Psoas muscle (tissue), 8 donors: ENCODE data around the gene ST3GAL4. TPM values are rescaled to one million over a fixed set of nuclear protein-coding genes. Genes with fewer than 3 reads are reported as not detected.

Source experiments
- ATAC-seq, 4 donors: fragments of 200-7000 bp; cut with Tn5 transposase; one replicate each; pipeline ENCODE4 v1.9.1; 2020; ENCODE audit warnings: moderate library complexity in 3 of 4, mild to moderate bottlenecking in 2 of 4
- DNase-seq, 2 donors: peaks; one replicate each; pipeline ENCODE4 v3.0.0-alpha.2; 2020
- H3K27ac ChIP-seq: fragments of 200-600 bp; one replicate; pipeline ENCODE4 v1.8.0; 2022
- H3K27me3 ChIP-seq, 3 donors: fragments of 200-600 bp in 1 of 3; one replicate each; pipeline versions ENCODE4 v1.6.1 to v1.8.0; 2013 to 2022; ENCODE audit warnings: low read length in 2 of 3, mild to moderate bottlenecking in 2 of 3, moderate library complexity in 1 of 3; ENCODE audit not compliant: insufficient read depth in 3 of 3
- H3K36me3 ChIP-seq, 2 donors: fragments of 200-600 bp in 1 of 2; one replicate each; pipeline versions ENCODE4 v1.6.1 to v1.8.0; 2013 to 2022; ENCODE audit warnings: low read depth in 1 of 2, mild to moderate bottlenecking in 1 of 2, moderate library complexity in 1 of 2; ENCODE audit not compliant: insufficient read depth in 1 of 2
- H3K4me1 ChIP-seq: fragments of 200-600 bp; one replicate; pipeline ENCODE4 v1.8.0; 2022
- H3K4me3 ChIP-seq: fragments of 200-600 bp; one replicate; pipeline ENCODE4 v1.8.0; 2022; ENCODE audit warnings: mild to moderate bottlenecking
- H3K9me3 ChIP-seq: fragments of 200-600 bp; one replicate; pipeline ENCODE4 v1.8.0; 2022
- CTCF ChIP-seq: fragments of 200-600 bp; IDR thresholded peaks from one replicate; pipeline ENCODE4 v1.8.0; 2022; ENCODE audit warnings: antibody characterized with exemption
- WGBS, 3 donors: extraction: QIAGEN DNeasy Blood & Tissue Kit; methylation state at CpG; one replicate each; pipeline versions ENCODE4 v1.1.6 to v1.1.7; 2013; 5-methylcytosine and 5-hydroxymethylcytosine counted together
- intact Hi-C, 2 donors: fragments of 100-400 bp; cut with DNase I; formaldehyde crosslinking; loops; one replicate each; pipeline versions ENCODE4 v1.11.0 to v1.14.2; 2022
- polyA plus RNA-seq, 3 donors: library from polyadenylated mRNA; stranded (reverse); fragments of 200-250 nt; gene quantifications; one replicate each; pipeline ENCODE4 v1.2.3, GENCODE V29; 2013
- total RNA-seq, 4 donors: library from RNA; stranded (reverse); fragmentation: NEBNext Ultra II Directional in 2 of 4; extraction: Animal tissue kit (Norgen Biotek cat#: 25700) in 2 of 4; gene quantifications; one replicate each; pipeline versions ENCODE4 v1.2.1 to v1.2.4, GENCODE V29; 2021 to 2023
- donor health status: healthy with polysubstance abuse.
- donor health status: DM: no; HTN: no; CAD: no; lungs with moderate emphysema.
- donor health status: Bipolar disorder and iron deficiency.
- donor health status: healthy.
- donor health status: DM: yes; HTN: yes; CAD: no.
- donor health status: DM: no; HTN: no; CAD: no.
- donor health status: DM: no; HTN: no; CAD: no.
- donor health status: DM: yes; HTN: yes; CAD: no.

The ST3GAL4 gene
- total and polyA plus RNA-seq, 7 donors: 3.5 to 9.3 (median 4.7) TPM

GRCh38 chr11:126456089-126456488 lies 100.6 kb downstream of the ST3GAL4 start:
- no peak for TF ChIP-seq CTCF
- Histone ChIP-seq H3K4me1 (no peaks in the 10 kb centered on the region), H3K4me3 (no peak overlapping the region), H3K27me3 (peaks cover 0 to 30% (median 2%) of the 10 kb centered on the region in 3 donors), H3K36me3 (no peaks in the 10 kb centered on the region), H3K9me3 (no peaks in the 10 kb centered on the region), H3K27ac (no peak overlapping the region)
- WGBS, 3 donors: 89 to 93% (median 90%) methylated on average over 15 of the region's 15 CpGs
- intact Hi-C loops: no loop called here
- ATAC-seq (no peak), DNase-seq (no peak)

- Histone ChIP-seq H3K36me3 (no peaks in the 10 kb centered on the region), H3K27me3 (peaks cover 0 to 30% (median 2%) of the 10 kb centered on the region in 3 donors), H3K27ac (no peak overlapping the region), H3K4me1 (no peaks in the 10 kb centered on the region), H3K9me3 (no peaks in the 10 kb centered on the region), H3K4me3 (no peak overlapping the region)
- intact Hi-C loops: no loop called here
- WGBS, 3 donors: 85 to 93% (median 90%) methylated on average over 20 of the region's 20 CpGs
- ATAC-seq (no peak), DNase-seq (no peak)
- no peak for TF ChIP-seq CTCF
Measured at GRCh38 chr11:126456783-126457542, 101.5 kb downstream of the ST3GAL4 start.

- Histone ChIP-seq H3K36me3 (no peaks in the 10 kb centered on the region), H3K27ac (no peak overlapping the region), H3K4me1 (no peaks in the 10 kb centered on the region), H3K9me3 (no peaks in the 10 kb centered on the region), H3K4me3 (no peak overlapping the region), H3K27me3 (peaks cover 0 to 23% (median 2%) of the 10 kb centered on the region in 3 donors)
- TF ChIP-seq CTCF: no peak
- no peak for DNase-seq
- no peak for ATAC-seq
- 80 to 86% (median 80%) methylated on average over 8 of the region's 8 CpGs for WGBS, 3 donors
- intact Hi-C loops: no loop called here
Measured at GRCh38 chr11:126457817-126458216, 102.3 kb downstream of the ST3GAL4 start.

GRCh38 chr11:126459691-126460281 lies 104.3 kb downstream of the ST3GAL4 start:
- no peak for DNase-seq
- TF ChIP-seq CTCF: no peak
- H3K36me3 ChIP-seq: no peaks in the 10 kb centered on the region
- H3K27ac ChIP-seq: no peak overlapping the region
- peaks cover 0 to 3% (median 2%) of the 10 kb centered on the region in 3 donors for H3K27me3 ChIP-seq
- H3K9me3 ChIP-seq: no peaks in the 10 kb centered on the region
- ATAC-seq: peak in 3 of 4 donors; percentile 19 to 54 (median 28)
- intact Hi-C loops: no loop called here
- H3K4me1 ChIP-seq: no peaks in the 10 kb centered on the region
- H3K4me3 ChIP-seq: no peak overlapping the region
- 59 to 66% (median 66%) methylated on average over 10 of the region's 10 CpGs for WGBS, 3 donors
